Measurements from ENCODE around the gene PCK1. TPM values are rescaled to one million over a fixed set of nuclear protein-coding genes. Genes with fewer than 3 reads are reported as not detected.

PCK1 gene
- total and polyA plus RNA-seq, 5 donors: 0.25 to 4.1 (median 0.80) TPM

DNA sequence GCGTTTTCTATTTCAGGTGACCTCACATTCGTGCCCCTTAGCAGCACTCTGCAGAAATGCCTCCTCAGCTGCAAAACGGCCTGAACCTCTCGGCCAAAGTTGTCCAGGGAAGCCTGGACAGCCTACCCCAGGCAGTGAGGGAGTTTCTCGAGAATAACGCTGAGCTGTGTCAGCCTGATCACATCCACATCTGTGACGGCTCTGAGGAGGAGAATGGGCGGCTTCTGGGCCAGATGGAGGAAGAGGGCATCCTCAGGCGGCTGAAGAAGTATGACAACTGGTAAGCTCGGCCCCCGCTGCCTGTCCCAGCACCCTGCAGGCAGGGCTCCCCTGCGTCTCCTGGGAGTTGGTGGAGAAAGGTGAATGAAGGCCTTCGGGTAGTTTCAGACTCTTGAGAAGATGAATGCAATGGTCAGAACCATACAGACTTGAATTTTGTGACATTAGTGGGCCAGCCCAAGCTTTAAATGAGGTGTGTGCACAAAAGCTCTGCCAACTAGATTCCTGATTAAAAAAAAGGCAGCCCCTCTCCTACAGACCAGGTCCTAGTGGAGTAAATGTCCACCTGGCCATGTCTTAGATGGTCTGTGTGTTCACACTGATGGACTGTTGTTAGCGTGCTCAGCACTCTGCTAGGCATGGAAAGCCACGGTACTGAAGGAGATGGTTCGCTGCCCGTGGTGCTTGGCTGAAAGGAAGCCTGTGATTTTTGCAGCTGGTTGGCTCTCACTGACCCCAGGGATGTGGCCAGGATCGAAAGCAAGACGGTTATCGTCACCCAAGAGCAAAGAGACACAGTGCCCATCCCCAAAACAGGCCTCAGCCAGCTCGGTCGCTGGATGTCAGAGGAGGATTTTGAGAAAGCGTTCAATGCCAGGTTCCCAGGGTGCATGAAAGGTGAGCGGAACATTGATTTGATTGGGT is 708 bp downstream of the PCK1 start:
- intact Hi-C loops (cut with DNase I): no loop called here
- no peaks in the 10 kb centered on the region for H3K4me1 ChIP-seq (ENCODE audit: control insufficient read depth, insufficient read depth, low read length)
- WGBS: 80% methylated on average over 24 of the region's 24 CpGs
- DNase-seq: no peak
- H3K4me3 ChIP-seq (ENCODE audit: low read length): no peak overlapping the region
- H3K27me3 ChIP-seq (ENCODE audit: control insufficient read depth, insufficient read depth): no peaks in the 10 kb centered on the region
- H3K27ac ChIP-seq (ENCODE audit: low read length): no peak overlapping the region
- no peak for ATAC-seq
- H3K9me3 ChIP-seq (ENCODE audit: control insufficient read depth, low read length): no peaks in the 10 kb centered on the region

DNA sequence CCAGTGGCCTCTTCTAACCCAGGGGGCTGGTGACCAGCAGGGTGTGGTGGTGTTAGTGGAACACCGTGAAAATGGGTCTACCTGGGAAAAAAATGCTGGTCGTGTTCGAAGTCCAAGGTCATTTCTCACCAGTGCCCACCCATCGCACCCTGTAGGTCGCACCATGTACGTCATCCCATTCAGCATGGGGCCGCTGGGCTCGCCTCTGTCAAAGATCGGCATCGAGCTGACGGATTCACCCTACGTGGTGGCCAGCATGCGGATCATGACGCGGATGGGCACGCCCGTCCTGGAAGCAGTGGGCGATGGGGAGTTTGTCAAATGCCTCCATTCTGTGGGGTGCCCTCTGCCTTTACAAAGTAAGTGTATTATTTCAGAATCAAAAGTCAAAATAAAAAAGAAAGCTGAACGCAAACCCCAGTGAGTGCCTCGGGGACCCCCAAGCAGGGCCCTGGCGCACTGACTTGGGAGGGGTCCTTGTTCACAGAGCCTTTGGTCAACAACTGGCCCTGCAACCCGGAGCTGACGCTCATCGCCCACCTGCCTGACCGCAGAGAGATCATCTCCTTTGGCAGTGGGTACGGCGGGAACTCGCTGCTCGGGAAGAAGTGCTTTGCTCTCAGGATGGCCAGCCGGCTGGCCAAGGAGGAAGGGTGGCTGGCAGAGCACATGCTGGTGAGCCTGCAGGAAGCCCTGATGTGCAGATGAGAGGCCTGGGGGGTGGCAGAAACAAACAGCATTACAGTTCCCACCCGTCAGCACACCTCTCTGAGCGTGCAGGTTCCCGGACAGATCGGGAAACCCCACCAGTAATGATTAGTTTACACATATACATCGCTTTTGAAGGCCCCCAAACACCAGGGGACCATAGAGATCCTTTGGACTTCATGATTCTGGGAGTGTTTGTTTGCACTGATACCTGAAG is 1.9 kb downstream of the PCK1 start:
- Histone ChIP-seq H3K9me3 (ENCODE audit: control insufficient read depth, low read length) (no peaks in the 10 kb centered on the region), H3K27me3 (ENCODE audit: control insufficient read depth, insufficient read depth) (no peaks in the 10 kb centered on the region), H3K27ac (ENCODE audit: low read length) (no peak overlapping the region), H3K4me1 (ENCODE audit: control insufficient read depth, insufficient read depth, low read length) (no peaks in the 10 kb centered on the region), H3K4me3 (ENCODE audit: low read length) (no peak overlapping the region)
- 95% methylated on average over 35 of the region's 35 CpGs for WGBS
- DNase-seq (no peak), ATAC-seq (no peak)
- intact Hi-C loops (cut with DNase I): no loop called here

DNA sequence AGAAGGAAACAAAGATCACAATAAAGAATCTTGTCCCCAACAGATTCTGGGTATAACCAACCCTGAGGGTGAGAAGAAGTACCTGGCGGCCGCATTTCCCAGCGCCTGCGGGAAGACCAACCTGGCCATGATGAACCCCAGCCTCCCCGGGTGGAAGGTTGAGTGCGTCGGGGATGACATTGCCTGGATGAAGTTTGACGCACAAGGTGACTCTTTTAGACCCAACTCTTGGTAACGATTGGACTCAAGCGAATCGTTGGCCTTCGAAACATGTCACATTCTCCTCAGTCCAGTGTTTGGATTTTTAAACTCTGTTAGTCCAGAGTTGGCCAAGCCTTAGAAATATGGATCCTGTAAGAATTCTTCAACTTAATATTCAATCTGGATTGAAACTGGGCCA is 2.6 kb downstream of the PCK1 start:
- Histone ChIP-seq H3K27ac (ENCODE audit: low read length) (no peak overlapping the region), H3K9me3 (ENCODE audit: control insufficient read depth, low read length) (no peaks in the 10 kb centered on the region), H3K4me3 (ENCODE audit: low read length) (no peak overlapping the region), H3K4me1 (ENCODE audit: control insufficient read depth, insufficient read depth, low read length) (no peaks in the 10 kb centered on the region), H3K27me3 (ENCODE audit: control insufficient read depth, insufficient read depth) (no peaks in the 10 kb centered on the region)
- intact Hi-C loops (cut with DNase I): no loop called here
- ATAC-seq: no peak
- DNase-seq: no peak
- 97% methylated on average over 12 of the region's 12 CpGs for WGBS

DNA sequence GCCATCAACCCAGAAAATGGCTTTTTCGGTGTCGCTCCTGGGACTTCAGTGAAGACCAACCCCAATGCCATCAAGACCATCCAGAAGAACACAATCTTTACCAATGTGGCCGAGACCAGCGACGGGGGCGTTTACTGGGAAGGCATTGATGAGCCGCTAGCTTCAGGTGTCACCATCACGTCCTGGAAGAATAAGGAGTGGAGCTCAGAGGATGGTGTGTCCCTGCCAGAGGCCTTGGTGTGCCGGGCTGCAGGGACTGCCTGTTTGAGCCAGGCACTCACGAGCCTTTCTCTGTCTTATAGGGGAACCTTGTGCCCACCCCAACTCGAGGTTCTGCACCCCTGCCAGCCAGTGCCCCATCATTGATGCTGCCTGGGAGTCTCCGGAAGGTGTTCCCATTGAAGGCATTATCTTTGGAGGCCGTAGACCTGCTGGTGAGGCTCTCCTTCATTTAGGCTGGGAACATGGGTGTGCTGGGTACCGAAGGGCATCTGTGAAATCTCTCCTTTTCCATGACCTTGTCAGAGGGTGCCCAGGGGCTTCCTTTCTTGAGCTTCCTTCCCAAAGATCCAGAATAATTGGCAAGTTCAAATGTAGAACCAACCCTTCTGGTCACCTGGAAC is 3.4 kb downstream of the PCK1 start:
- ATAC-seq: no peak

DNA sequence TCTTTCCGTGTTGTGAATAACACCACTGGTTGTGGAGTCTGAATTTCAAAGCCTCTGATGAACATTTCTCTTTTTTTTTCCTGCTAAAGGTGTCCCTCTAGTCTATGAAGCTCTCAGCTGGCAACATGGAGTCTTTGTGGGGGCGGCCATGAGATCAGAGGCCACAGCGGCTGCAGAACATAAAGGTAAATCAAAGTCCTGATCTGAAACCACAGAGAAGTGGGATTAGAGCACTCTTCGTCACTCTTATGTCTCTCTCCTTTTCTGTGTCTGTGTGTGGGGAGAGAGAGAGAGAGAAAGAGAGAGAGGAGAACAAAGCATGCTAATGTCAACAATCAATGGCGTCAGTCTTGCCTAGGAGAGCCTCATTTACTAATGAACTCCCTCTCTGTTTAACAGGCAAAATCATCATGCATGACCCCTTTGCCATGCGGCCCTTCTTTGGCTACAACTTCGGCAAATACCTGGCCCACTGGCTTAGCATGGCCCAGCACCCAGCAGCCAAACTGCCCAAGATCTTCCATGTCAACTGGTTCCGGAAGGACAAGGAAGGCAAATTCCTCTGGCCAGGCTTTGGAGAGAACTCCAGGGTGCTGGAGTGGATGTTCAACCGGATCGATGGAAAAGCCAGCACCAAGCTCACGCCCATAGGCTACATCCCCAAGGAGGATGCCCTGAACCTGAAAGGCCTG is 4.2 kb downstream of the PCK1 start:
- H3K27ac ChIP-seq (ENCODE audit: low read length): no peak overlapping the region
- H3K9me3 ChIP-seq (ENCODE audit: control insufficient read depth, low read length): no peaks in the 10 kb centered on the region
- DNase-seq: no peak
- no peak overlapping the region for H3K4me3 ChIP-seq (ENCODE audit: low read length)
- H3K4me1 ChIP-seq (ENCODE audit: control insufficient read depth, insufficient read depth, low read length): no peaks in the 10 kb centered on the region
- intact Hi-C loops (cut with DNase I): no loop called here
- no peak for ATAC-seq
- H3K27me3 ChIP-seq (ENCODE audit: control insufficient read depth, insufficient read depth): no peaks in the 10 kb centered on the region
- 88% methylated on average over 11 of the region's 11 CpGs for WGBS

More for the DNA sequence above, 3.4 kb downstream of the PCK1 start:
- Histone ChIP-seq H3K4me1 (ENCODE audit: control insufficient read depth, insufficient read depth, low read length) (no peaks in the 10 kb centered on the region), H3K27me3 (ENCODE audit: control insufficient read depth, insufficient read depth) (no peaks in the 10 kb centered on the region), H3K9me3 (ENCODE audit: control insufficient read depth, low read length) (no peaks in the 10 kb centered on the region), H3K4me3 (ENCODE audit: low read length) (no peak overlapping the region), H3K27ac (ENCODE audit: low read length) (no peak overlapping the region)
- 88% methylated on average over 14 of the region's 14 CpGs for WGBS
- intact Hi-C loops (cut with DNase I): no loop called here
- DNase-seq: no peak

DNA sequence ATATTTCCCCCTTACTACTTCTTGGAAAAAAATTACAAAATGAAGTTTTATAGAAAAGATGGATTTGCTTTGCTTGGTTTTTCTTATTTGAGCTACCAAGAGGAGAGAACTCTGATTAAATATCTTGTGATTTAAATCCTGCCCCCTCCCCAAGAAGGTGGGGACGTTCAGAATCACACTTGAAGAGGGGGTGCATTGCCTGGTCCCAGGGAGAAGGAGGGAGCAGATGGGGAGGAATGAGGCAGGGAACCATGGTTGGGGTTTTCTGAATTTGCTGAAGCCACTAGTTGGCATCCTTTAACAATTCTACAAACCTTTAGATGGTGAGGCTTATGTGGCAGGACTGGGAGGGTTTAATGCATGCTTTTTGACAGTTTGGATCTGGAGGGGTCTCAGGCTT is 5.5 kb downstream of the PCK1 start:
- Histone ChIP-seq H3K27me3 (ENCODE audit: control insufficient read depth, insufficient read depth) (no peaks in the 10 kb centered on the region), H3K4me1 (ENCODE audit: control insufficient read depth, insufficient read depth, low read length) (no peaks in the 10 kb centered on the region), H3K9me3 (ENCODE audit: control insufficient read depth, low read length) (no peaks in the 10 kb centered on the region), H3K4me3 (ENCODE audit: low read length) (no peak overlapping the region), H3K27ac (ENCODE audit: low read length) (no peak overlapping the region)
- WGBS: 17% methylated on average over 1 of the region's 1 CpG
- DNase-seq: no peak
- intact Hi-C loops (cut with DNase I): no loop called here
- no peak for ATAC-seq

DNA sequence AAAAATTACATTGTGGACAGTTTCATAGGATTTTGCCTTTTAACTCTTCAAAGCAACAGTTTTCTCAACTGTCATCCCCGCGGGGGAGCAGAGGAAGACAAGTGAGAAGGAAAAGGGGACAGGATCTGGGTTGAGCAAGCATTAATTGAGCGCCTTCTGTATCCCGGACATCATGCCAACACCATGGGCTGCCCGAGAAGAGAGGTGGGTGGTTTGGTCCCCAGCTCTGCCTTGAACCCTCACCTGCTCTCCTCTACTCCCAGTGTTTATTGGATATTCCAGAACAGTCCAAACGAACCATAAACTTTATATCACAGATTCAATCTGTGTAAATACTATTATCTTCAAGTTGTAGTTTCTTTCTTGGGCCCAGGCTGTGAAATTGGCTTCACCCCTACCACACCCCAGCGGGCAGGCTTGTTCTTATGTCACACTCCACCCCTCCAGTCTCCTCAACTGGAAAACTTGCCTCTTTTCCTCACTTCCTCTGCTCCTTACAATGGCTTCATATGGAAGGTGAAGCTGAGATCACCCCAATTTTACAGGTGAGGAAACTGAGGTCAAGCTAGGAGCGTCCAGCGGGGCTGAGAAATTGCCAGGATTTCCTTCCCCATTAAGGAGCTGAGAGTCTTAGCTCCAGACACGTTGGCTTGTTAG is 6.0 kb downstream of the PCK1 start:
- ATAC-seq (no peak), DNase-seq (no peak)
- H3K4me1 ChIP-seq (ENCODE audit: control insufficient read depth, insufficient read depth, low read length): no peaks in the 10 kb centered on the region
- intact Hi-C loops (cut with DNase I): no loop called here
- WGBS: 74% methylated on average over 10 of the region's 10 CpGs
- no peak overlapping the region for H3K27ac ChIP-seq (ENCODE audit: low read length)
- H3K9me3 ChIP-seq (ENCODE audit: control insufficient read depth, low read length): no peaks in the 10 kb centered on the region
- H3K4me3 ChIP-seq (ENCODE audit: low read length): no peak overlapping the region
- H3K27me3 ChIP-seq (ENCODE audit: control insufficient read depth, insufficient read depth): no peaks in the 10 kb centered on the region

DNA sequence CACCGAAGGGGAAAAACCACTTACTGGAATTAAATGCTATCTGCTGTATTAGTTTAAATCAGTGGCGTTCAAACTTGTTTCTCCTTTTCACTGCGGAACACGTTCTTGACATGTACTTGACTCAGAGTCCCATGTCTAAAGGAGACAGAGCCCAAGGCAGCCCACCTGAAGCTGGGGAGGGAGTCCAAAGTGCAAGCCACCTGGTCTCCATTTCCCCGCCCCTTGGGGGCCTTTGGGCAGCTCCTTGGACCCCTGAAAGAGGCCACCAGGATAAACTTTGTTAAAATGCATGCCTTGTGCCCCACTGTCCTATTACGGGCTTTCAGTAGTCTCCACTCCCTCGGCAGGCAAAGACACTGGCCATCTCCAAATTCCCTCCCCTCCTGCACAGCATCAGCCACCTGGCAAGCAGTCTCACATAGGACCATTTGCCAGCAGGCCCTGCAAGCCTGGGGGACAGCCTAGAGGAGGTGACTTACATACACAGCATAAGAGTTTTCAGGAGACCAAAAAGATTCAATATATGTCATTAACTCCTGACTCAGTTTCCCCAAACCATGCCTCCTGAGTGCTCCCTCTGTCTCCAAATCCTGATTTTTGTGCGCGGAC is 6.7 kb downstream of the PCK1 start:
- 81% methylated on average over 9 of the region's 9 CpGs for WGBS
- H3K9me3 ChIP-seq (ENCODE audit: control insufficient read depth, low read length): no peaks in the 10 kb centered on the region
- ATAC-seq: no peak
- no peak for DNase-seq
- intact Hi-C loops (cut with DNase I): no loop called here
- no peak overlapping the region for H3K27ac ChIP-seq (ENCODE audit: low read length)
- H3K4me3 ChIP-seq (ENCODE audit: low read length): no peak overlapping the region
- no peaks in the 10 kb centered on the region for H3K4me1 ChIP-seq (ENCODE audit: control insufficient read depth, insufficient read depth, low read length)
- no peaks in the 10 kb centered on the region for H3K27me3 ChIP-seq (ENCODE audit: control insufficient read depth, insufficient read depth)

DNA sequence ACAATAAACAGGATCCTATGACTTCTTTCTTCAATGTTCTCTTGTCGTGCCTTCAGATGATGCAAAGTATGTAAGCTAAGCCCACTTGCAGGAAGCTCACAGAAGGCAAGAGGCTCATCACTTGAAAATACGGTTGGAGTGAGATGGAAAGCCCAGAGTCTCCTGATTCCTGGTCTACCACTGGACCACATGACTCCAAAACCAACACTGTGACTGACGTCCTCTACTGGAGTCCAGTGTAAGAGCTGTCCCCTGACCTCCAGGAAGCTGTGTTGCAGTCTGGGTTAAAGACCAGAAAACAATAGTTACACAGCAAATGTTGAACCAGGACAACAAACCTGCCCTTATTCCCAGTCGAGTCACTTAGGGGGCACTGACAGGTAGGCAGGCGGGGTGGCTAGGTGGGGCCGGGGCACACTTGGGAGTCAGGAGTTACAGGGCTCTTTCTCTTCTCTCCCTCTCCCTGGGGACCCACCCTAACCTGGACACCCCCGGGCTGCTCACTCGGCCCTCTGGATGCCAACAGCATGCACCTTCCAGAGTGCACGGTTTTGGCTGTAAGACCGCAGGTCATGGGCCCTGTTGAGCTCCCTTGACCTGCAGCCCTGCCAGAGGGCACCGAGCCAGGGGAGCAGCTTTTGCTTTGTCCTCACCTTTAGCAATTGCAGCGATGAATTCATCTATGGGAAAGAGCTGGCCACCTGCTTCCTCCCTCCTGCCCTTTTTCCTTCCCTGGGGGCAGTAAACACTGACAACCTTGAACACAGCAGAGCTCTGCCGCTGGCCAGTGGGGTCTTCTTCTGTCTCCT is 7.4 kb downstream of the PCK1 start:
- Histone ChIP-seq H3K27ac (ENCODE audit: low read length) (no peak overlapping the region), H3K4me3 (ENCODE audit: low read length) (no peak overlapping the region), H3K4me1 (ENCODE audit: control insufficient read depth, insufficient read depth, low read length) (no peaks in the 10 kb centered on the region), H3K27me3 (ENCODE audit: control insufficient read depth, insufficient read depth) (no peaks in the 10 kb centered on the region), H3K9me3 (ENCODE audit: control insufficient read depth, low read length) (no peaks in the 10 kb centered on the region)
- ATAC-seq (peak in 1 of 2 donors; percentile 6), DNase-seq (no peak)
- WGBS: 74% methylated on average over 13 of the region's 13 CpGs
- intact Hi-C loops (cut with DNase I): no loop called here

All from right cardiac atrium (tissue), 5 donors.